Peyer's patch (tissue), 4 donors: Measurements from ENCODE around the gene AMMECR1L.

Source experiments
- CTCF ChIP-seq, 6 experiments: fragments of 450-650 bp in 4 of 6; fragments of 200-600 bp in 2 of 6; sonication (generic) in 1 of 6; IDR thresholded peaks; one replicate each; pipeline ENCODE4 v1.5.1; 2017 to 2019; ENCODE audit warnings: antibody characterized with exemption in 6 of 6, mild to moderate bottlenecking in 3 of 6, moderate library complexity in 1 of 6
- POLR2A ChIP-seq, 2 donors: fragments of 450-650 bp; IDR thresholded peaks; one replicate each; pipeline ENCODE4 v1.5.1; 2017; ENCODE audit warnings: antibody characterized with exemption in 2 of 2, mild to moderate bottlenecking in 2 of 2, moderate library complexity in 2 of 2

- TF ChIP-seq CTCF (IDR thresholded peaks at IDR 0.05) (no peak), POLR2A (IDR thresholded peaks at IDR 0.05) (no peak)
These were observed 20.6 kb upstream of the AMMECR1L start for GRCh38 chr2:127906206-127906926.
